ENCODE data around the gene ZNF224. TPM values are rescaled to one million over a fixed set of nuclear protein-coding genes. Genes with fewer than 3 reads are reported as not detected.

Gene ZNF224
- 10 to 100 TPM; 15.7 to 27.4 TPM for total RNA-seq

- DNase-seq (ENCODE audit: low spot score), result peak; percentile 93
- no peaks in the 10 kb centered on the region for H3K9me3 ChIP-seq
- intact Hi-C loops (cut with DNase I), result loop anchor here (10.0 kb wide), 1 partner anchor 89 kb away; the partner anchor contains the start of gene ZNF230
- WGBS, result 0% methylated on average over 50 of the region's 50 CpGs
- H3K27ac ChIP-seq, result peak within 1 kb of the TSS; percentile 71 to 72
- no peaks in the 10 kb centered on the region for H3K36me3 ChIP-seq
- TF ChIP-seq CTCF (IDR thresholded peaks at IDR 0.05) (no peak), POLR2AphosphoS5 (IDR thresholded peaks at IDR 0.05) (peak; percentile 91)
- H3K4me1 ChIP-seq (replicated peaks), result no peaks in the 10 kb centered on the region
- H3K4me3 ChIP-seq, result peak within 1 kb of the TSS; percentile 65 to 74
- no peaks in the 10 kb centered on the region for H3K27me3 ChIP-seq (replicated peaks; ENCODE audit: insufficient read depth)
These were observed at the start of gene ZNF224 for GRCh38 chr19:44093931-44094765. Gene ZNF224 (plus strand): TSS chr19:44094361. CDS start chr19:44097874, 3,513 bp downstream.

DNA sequence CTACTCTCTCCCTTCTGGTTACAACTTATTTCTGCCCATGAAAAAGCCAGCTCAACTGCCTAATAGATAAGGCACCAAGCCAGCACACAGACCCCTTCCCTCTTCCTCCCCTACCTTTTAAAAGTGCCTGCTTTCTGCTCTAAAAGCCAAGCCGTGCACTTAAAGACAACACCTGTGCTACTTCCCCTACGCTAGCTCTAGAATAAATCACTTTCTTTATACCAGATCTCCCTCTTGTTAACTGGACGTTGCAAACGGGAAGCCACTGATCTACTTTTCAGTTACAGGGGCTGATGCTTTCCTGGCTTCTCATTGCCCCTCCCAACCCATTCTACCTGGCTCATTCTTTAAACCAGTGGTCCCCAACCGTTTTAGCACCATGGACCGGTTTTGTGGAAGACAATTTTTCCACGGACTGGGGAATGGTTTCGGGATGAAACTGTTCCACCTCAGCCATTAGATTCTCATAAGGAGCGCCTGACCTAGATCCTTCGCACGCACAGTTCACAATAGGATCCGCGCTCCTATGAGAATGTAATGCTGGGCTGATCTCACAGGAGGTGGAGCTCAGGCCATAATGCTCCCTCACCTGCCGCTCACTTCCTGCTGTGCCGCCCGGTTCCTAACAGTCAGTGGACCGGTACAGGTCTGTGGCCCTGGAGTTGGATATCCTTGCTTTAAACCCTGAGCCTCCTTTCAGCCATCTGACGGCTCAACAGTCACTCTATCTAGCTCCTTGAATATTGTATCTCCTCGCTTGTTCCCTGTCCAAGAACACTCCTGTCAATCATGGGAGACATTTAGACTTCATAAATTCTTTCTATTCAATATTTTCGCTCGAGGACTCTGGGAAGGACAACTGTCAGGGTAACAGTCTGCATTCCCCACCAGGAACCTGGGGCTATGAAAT is 43.2 kb upstream of the ZNF224 start:
- WGBS, result 23% methylated on average over 21 of the region's 21 CpGs
- no peaks in the 10 kb centered on the region for H3K36me3 ChIP-seq
- no peaks in the 10 kb centered on the region for H3K4me1 ChIP-seq (replicated peaks)
- H3K27me3 ChIP-seq (replicated peaks; ENCODE audit: insufficient read depth), result no peaks in the 10 kb centered on the region
- H3K9me3 ChIP-seq, result no peaks in the 10 kb centered on the region
- intact Hi-C loops (cut with DNase I), result loop anchor here (2.0 to 5.0 kb wide), 2 partner anchors 60 to 156 kb away; no protein-coding TSS in a partner anchor
- TF ChIP-seq CTCF (IDR thresholded peaks at IDR 0.05) (no peak), POLR2A (IDR thresholded peaks at IDR 0.05) (peak; percentile 13)
- no peak for DNase-seq (ENCODE audit: low spot score)
- peak overlapping the region; percentile 51 to 77 for H3K27ac ChIP-seq
- peak overlapping the region; percentile 67 to 82 for H3K4me3 ChIP-seq

GRCh38 chr19:44051650-44052402 is 42.3 kb upstream of the ZNF224 start, which contains the start of gene ZNF223:
Gene ZNF223 (plus strand): TSS chr19:44052036. CDS start chr19:44055177, 3,141 bp downstream.
- Histone ChIP-seq H3K27ac (peak within 1 kb of the TSS; percentile 75 to 77), H3K9me3 (no peaks in the 10 kb centered on the region), H3K4me3 (peak within 1 kb of the TSS; percentile 67 to 82), H3K4me1 (replicated peaks) (no peaks in the 10 kb centered on the region), H3K36me3 (no peaks in the 10 kb centered on the region), H3K27me3 (replicated peaks; ENCODE audit: insufficient read depth) (no peaks in the 10 kb centered on the region)
- peak in 1 of 4 experiments; percentile 8 for TF ChIP-seq CTCF (IDR thresholded peaks at IDR 0.05)
- TF ChIP-seq POLR2A (IDR thresholded peaks at IDR 0.05), result no peak
- TF ChIP-seq POLR2AphosphoS5 (IDR thresholded peaks at IDR 0.05), result peak; percentile 98
- intact Hi-C loops (cut with DNase I), result loop anchor here (2.0 to 5.0 kb wide), 2 partner anchors 59 to 155 kb away; no protein-coding TSS in a partner anchor
- DNase-seq (ENCODE audit: low spot score), result peak; percentile 97
- 1% methylated on average over 38 of the region's 38 CpGs for WGBS

- H3K9me3 ChIP-seq, result no peaks in the 10 kb centered on the region
- intact Hi-C loops (cut with DNase I), result no loop called here
- H3K27ac ChIP-seq, result no peak overlapping the region
- 96% methylated on average over 5 of the region's 5 CpGs for WGBS
- no peak for DNase-seq (ENCODE audit: low spot score)
- H3K4me3 ChIP-seq, result no peak overlapping the region
- H3K27me3 ChIP-seq (replicated peaks; ENCODE audit: insufficient read depth), result no peaks in the 10 kb centered on the region
- no peaks in the 10 kb centered on the region for H3K36me3 ChIP-seq
- TF ChIP-seq POLR2AphosphoS5 (IDR thresholded peaks at IDR 0.05), result no peak
- TF ChIP-seq POLR2A (IDR thresholded peaks at IDR 0.05), result no peak
- TF ChIP-seq CTCF (IDR thresholded peaks at IDR 0.05), result no peak
- H3K4me1 ChIP-seq (replicated peaks), result no peaks in the 10 kb centered on the region
These were observed 38.3 kb upstream of the ZNF224 start for GRCh38 chr19:44055870-44056269.
